ENCODE results near the gene SPAG4. TPM values are rescaled to one million over a fixed set of nuclear protein-coding genes. Genes with fewer than 3 reads are reported as not detected.

Gene SPAG4
- total and polyA plus RNA-seq, 2 donors (not counting 1 experiment from before 2014, with no cell fraction given): 3.7 to 4.7 TPM

DNA sequence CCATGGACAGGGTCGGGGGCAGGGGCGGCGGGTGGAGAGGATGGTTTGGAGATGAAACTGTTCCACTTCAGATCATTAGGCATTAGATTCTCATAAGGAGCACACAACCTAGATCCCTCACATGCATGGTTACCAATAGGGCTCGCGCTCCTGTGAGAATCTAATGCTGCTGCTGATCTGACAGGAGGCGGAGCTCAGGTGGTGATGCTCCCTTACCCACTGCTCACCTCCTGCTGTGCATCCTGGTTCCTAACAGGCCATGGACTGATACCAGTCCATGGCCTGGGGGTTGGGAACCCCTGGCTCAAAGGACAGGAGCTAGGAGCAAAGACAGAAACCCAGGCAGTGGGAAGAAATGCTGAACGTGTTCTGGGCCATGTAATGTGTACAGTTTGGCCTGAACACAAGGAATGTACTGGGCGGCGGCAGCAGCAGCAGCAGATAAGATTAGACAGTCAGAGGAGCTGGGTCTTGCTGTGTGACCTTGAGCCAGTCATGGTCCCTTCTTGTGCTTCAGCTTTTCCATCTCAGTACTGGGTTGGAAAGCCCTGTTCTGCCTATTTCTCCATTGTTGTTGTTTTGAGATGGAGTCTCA, 4.7 kb upstream of the SPAG4 start:
- Histone ChIP-seq H3K9ac (ENCODE audit: low read length) (no peak overlapping the region), H2AFZ (ENCODE audit: insufficient read depth, low read depth, low read length, poor library complexity, severe bottlenecking) (no peak overlapping the region), H3K79me2 (ENCODE audit: control insufficient read depth, insufficient read depth, low read length) (no peaks in the 10 kb centered on the region), H3K27ac (ENCODE audit: low read length in 2 of 2) (no peak overlapping the region), H3K36me3 (replicated peaks in 1 of 2; ENCODE audit: control extremely low read depth in 1 of 2, control insufficient read depth in 1 of 2, extremely low read depth in 1 of 2, insufficient read depth in 2 of 2, low read length in 1 of 2) (no peaks in the 10 kb centered on the region), H3K4me1 (ENCODE audit: control insufficient read depth in 2 of 2, insufficient read depth in 2 of 2, low read length in 2 of 2) (peaks cover 3 to 24% of the 10 kb centered on the region in 2 donors), H3K4me2 (replicated peaks; ENCODE audit: low read depth, low read length, poor library complexity, severe bottlenecking) (no peak overlapping the region), H3K4me3 (ENCODE audit: control extremely low read depth in 1 of 5, extremely low read depth in 1 of 5, insufficient read depth in 1 of 5, low read depth in 2 of 5, low read length in 4 of 5) (no peak overlapping the region), H3K27me3 (replicated peaks in 1 of 4; ENCODE audit: control extremely low read depth in 1 of 4, control insufficient read depth in 3 of 4, insufficient read depth in 4 of 4, low read length in 3 of 4) (no peaks in the 10 kb centered on the region), H4K20me1 (ENCODE audit: control insufficient read depth, insufficient read depth, low read length, poor library complexity, severe bottlenecking) (no peaks in the 10 kb centered on the region), H3K9me3 (ENCODE audit: control extremely low read depth in 1 of 3, control insufficient read depth in 2 of 3, insufficient read depth in 1 of 3, low read length in 2 of 3) (no peaks in the 10 kb centered on the region)
- Mint-ChIP-seq H3K4me3 (no peak overlapping the region), H3K27me3 (no peaks in the 10 kb centered on the region), H3K27ac (peak overlapping the region; percentile 37), H3K4me1 (peaks cover 23% of the 10 kb centered on the region), H3K9me3 (ENCODE audit: insufficient read depth) (no peaks in the 10 kb centered on the region)
- ATAC-seq (ENCODE audit: low read depth): no peak
- 97% methylated on average over 6 of the region's 9 CpGs for WGBS (ENCODE audit: insufficient coverage)
- DNase-seq: no peak
- POLR2A ChIA-PET: interaction anchor here (0.9 kb wide), 1 partner anchor 53 kb away, joined by 3 read pairs; no protein-coding TSS in a partner anchor
- TF ChIP-seq EZH2 (IDR thresholded peaks at IDR 0.05; ENCODE audit: borderline replicate concordance, insufficient read depth, low read depth, low read length, poor library complexity, severe bottlenecking): no peak
- TF ChIP-seq, protein P1, sequence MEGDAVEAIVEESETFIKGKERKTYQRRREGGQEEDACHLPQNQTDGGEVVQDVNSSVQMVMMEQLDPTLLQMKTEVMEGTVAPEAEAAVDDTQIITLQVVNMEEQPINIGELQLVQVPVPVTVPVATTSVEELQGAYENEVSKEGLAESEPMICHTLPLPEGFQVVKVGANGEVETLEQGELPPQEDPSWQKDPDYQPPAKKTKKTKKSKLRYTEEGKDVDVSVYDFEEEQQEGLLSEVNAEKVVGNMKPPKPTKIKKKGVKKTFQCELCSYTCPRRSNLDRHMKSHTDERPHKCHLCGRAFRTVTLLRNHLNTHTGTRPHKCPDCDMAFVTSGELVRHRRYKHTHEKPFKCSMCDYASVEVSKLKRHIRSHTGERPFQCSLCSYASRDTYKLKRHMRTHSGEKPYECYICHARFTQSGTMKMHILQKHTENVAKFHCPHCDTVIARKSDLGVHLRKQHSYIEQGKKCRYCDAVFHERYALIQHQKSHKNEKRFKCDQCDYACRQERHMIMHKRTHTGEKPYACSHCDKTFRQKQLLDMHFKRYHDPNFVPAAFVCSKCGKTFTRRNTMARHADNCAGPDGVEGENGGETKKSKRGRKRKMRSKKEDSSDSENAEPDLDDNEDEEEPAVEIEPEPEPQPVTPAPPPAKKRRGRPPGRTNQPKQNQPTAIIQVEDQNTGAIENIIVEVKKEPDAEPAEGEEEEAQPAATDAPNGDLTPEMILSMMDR (IDR thresholded peaks at IDR 0.05): no peak
- CTCF ChIA-PET: interaction anchor here (0.9 to 1.1 kb wide), 2 partner anchors 8 to 148 kb away, joined by 3 to 4 read pairs; no protein-coding TSS in a partner anchor
- intact Hi-C loops (cut with micrococcal nuclease): no loop called here

DNA sequence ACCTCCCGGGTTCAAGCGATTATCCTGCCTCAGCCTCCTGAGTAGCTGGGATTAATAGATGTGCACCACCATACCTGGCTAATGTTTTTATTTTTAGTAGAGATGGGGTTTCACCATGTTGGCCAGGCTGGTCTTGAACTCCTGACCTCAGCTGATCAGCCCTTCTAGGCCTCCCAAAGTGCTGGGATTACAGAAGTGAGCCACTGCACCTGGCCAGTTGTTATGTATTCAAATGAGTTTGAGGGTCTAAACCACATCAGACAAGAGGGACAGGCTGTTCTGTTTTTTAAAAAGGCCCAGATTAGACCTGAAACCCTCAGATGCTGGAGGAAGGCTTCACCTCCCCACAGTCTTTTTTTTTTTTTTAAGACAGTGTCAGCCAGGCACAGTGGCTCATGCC, 4.1 kb upstream of the SPAG4 start:
- Histone ChIP-seq H3K4me1 (ENCODE audit: control insufficient read depth in 2 of 2, insufficient read depth in 2 of 2, low read length in 2 of 2) (peaks cover 3 to 24% of the 10 kb centered on the region in 2 donors), H2AFZ (ENCODE audit: insufficient read depth, low read depth, low read length, poor library complexity, severe bottlenecking) (no peak overlapping the region), H3K4me2 (replicated peaks; ENCODE audit: low read depth, low read length, poor library complexity, severe bottlenecking) (no peak overlapping the region), H3K79me2 (ENCODE audit: control insufficient read depth, insufficient read depth, low read length) (no peaks in the 10 kb centered on the region), H3K9ac (ENCODE audit: low read length) (no peak overlapping the region), H3K36me3 (replicated peaks in 1 of 2; ENCODE audit: control extremely low read depth in 1 of 2, control insufficient read depth in 1 of 2, extremely low read depth in 1 of 2, insufficient read depth in 2 of 2, low read length in 1 of 2) (no peaks in the 10 kb centered on the region), H3K27ac (ENCODE audit: low read length in 2 of 2) (no peak overlapping the region), H3K9me3 (ENCODE audit: control extremely low read depth in 1 of 3, control insufficient read depth in 2 of 3, insufficient read depth in 1 of 3, low read length in 2 of 3) (peaks cover 0 to under 1% (median 0%) of the 10 kb centered on the region in 3 donors), H3K4me3 (ENCODE audit: control extremely low read depth in 1 of 5, extremely low read depth in 1 of 5, insufficient read depth in 1 of 5, low read depth in 2 of 5, low read length in 4 of 5) (no peak overlapping the region), H4K20me1 (ENCODE audit: control insufficient read depth, insufficient read depth, low read length, poor library complexity, severe bottlenecking) (no peaks in the 10 kb centered on the region), H3K27me3 (replicated peaks in 1 of 4; ENCODE audit: control extremely low read depth in 1 of 4, control insufficient read depth in 3 of 4, insufficient read depth in 4 of 4, low read length in 3 of 4) (no peaks in the 10 kb centered on the region)
- Mint-ChIP-seq H3K27ac (peak overlapping the region; percentile 37), H3K4me1 (peaks cover 26% of the 10 kb centered on the region), H3K27me3 (no peaks in the 10 kb centered on the region), H3K4me3 (no peak overlapping the region), H3K9me3 (ENCODE audit: insufficient read depth) (no peaks in the 10 kb centered on the region)
- TF ChIP-seq, protein P1 (IDR thresholded peaks at IDR 0.05): no peak
- TF ChIP-seq EZH2 (IDR thresholded peaks at IDR 0.05; ENCODE audit: borderline replicate concordance, insufficient read depth, low read depth, low read length, poor library complexity, severe bottlenecking): no peak
- CTCF ChIA-PET: interaction anchor here (0.9 to 1.1 kb wide), 2 partner anchors 8 to 149 kb away, joined by 3 to 4 read pairs; no protein-coding TSS in a partner anchor
- DNase-seq (peak; percentile 61), ATAC-seq (ENCODE audit: low read depth) (no peak)
- POLR2A ChIA-PET: interaction anchor here (0.7 kb wide), 1 partner anchor 108 kb away, joined by 5 read pairs; no protein-coding TSS in a partner anchor
- intact Hi-C loops (cut with micrococcal nuclease): no loop called here
- no CpG with 5 or more reads among the region's 2 CpGs for WGBS (ENCODE audit: insufficient coverage)

Measured in B cell (primary cell).